Measurements from ENCODE around the gene VWA8.

Gene VWA8

DNA sequence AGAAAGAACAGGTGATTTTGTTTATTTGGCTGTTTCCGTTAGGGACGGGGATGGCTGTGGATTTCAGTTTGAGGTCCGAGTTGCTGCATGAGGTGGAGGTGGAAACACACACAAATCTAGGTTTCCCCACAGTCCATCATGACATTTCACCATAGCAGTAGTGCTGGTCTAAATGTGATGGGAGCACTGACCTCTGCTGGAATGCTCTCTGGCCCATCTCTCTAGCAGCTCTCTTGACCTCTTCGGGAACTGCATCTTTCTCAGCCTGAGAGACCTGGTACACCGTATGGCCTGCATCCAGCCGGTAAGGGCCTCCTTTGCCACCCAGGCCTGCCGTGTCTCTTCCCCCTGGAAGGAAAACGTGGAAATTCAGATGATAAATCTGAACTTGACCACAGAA lies 349.5 kb downstream of the VWA8 start:
- DNase-seq (ENCODE audit: low read depth): no peak
- no peak overlapping the region for H3K4me3 ChIP-seq (ENCODE audit: low read depth, low read length)
- TF ChIP-seq, protein P1, sequence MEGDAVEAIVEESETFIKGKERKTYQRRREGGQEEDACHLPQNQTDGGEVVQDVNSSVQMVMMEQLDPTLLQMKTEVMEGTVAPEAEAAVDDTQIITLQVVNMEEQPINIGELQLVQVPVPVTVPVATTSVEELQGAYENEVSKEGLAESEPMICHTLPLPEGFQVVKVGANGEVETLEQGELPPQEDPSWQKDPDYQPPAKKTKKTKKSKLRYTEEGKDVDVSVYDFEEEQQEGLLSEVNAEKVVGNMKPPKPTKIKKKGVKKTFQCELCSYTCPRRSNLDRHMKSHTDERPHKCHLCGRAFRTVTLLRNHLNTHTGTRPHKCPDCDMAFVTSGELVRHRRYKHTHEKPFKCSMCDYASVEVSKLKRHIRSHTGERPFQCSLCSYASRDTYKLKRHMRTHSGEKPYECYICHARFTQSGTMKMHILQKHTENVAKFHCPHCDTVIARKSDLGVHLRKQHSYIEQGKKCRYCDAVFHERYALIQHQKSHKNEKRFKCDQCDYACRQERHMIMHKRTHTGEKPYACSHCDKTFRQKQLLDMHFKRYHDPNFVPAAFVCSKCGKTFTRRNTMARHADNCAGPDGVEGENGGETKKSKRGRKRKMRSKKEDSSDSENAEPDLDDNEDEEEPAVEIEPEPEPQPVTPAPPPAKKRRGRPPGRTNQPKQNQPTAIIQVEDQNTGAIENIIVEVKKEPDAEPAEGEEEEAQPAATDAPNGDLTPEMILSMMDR (IDR thresholded peaks at IDR 0.05; ENCODE audit: low read depth, low read length): no peak
- TF ChIP-seq POLR2A (IDR thresholded peaks at IDR 0.05; ENCODE audit: extremely low read depth, insufficient read length) (no peak), MYC (IDR thresholded peaks at IDR 0.05; ENCODE audit: low read depth, low read length) (no peak)
- TF ChIP-seq, protein P2, sequence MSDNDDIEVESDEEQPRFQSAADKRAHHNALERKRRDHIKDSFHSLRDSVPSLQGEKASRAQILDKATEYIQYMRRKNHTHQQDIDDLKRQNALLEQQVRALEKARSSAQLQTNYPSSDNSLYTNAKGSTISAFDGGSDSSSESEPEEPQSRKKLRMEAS (IDR thresholded peaks at IDR 0.05; ENCODE audit: low read depth, low read length): no peak

DNA sequence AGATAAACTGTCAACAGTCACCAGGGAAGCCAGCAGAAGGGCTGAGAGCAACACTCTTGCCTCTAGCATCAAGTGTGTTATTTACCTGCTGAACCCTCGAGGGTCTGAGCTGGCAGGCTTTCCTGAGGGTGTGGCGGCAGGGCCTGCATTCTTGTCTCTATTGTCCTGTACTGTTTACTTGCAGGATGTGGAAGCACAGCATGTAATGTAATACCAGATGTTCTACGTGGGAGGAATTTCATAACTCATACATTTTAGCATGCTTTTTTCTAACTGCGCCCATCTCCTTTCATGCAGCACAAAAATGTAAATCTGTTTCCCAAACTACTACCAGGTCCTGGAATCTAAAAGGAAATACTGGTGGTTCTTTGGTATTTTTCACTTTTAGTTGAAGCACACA lies 350.5 kb downstream of the VWA8 start:
- TF ChIP-seq, protein P2 (IDR thresholded peaks at IDR 0.05; ENCODE audit: low read depth, low read length): no peak
- TF ChIP-seq POLR2A (IDR thresholded peaks at IDR 0.05; ENCODE audit: extremely low read depth, insufficient read length) (no peak), MYC (IDR thresholded peaks at IDR 0.05; ENCODE audit: low read depth, low read length) (no peak)
- TF ChIP-seq, protein P1 (IDR thresholded peaks at IDR 0.05; ENCODE audit: low read depth, low read length): no peak
- H3K4me3 ChIP-seq (ENCODE audit: low read depth, low read length): no peak overlapping the region
- no peak for DNase-seq (ENCODE audit: low read depth)

DNA sequence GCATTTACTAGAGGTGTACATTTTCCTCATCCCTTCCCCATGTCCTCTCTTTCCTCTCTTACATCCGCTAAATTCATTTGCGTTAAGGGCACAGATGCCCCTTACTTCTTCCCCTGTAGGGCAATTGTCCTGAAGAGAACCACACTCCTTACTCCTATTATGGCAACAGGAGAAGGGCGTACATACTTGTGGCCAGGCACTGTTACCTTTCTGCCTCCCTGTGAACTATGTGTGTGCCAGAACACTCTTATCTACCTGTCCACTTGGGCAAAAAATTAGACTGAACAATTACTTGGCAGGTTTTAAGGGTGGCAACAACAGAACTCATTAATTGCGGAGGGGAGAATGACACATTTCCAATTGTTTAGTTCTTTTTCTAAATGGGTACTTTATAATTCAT lies 351.1 kb downstream of the VWA8 start:
- TF ChIP-seq, protein P1 (IDR thresholded peaks at IDR 0.05; ENCODE audit: low read depth, low read length): no peak
- TF ChIP-seq POLR2A (IDR thresholded peaks at IDR 0.05; ENCODE audit: extremely low read depth, insufficient read length) (no peak), MYC (IDR thresholded peaks at IDR 0.05; ENCODE audit: low read depth, low read length) (no peak)
- TF ChIP-seq, protein P2 (IDR thresholded peaks at IDR 0.05; ENCODE audit: low read depth, low read length): no peak
- no peak for DNase-seq (ENCODE audit: low read depth)
- no peak overlapping the region for H3K4me3 ChIP-seq (ENCODE audit: low read depth, low read length)

DNA sequence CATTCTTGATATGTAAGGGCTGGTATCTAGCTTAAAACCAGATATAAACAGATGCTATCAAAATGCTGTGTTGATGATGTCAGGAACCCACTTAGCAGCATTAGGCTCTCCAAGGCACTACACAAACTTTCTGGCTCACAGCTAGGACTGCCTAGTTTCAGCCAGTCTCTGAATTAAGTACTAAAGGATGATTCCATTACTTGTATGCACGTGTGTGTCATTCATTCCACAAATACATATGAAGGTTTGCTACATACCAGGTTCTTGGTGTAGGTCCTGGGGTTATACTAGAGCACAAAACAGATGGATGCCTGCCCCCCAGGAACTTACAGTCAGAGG lies 352.1 kb downstream of the VWA8 start:
- no peak for DNase-seq (ENCODE audit: low read depth)
- H3K4me3 ChIP-seq (ENCODE audit: low read depth, low read length): no peak overlapping the region
- TF ChIP-seq, protein P2 (IDR thresholded peaks at IDR 0.05; ENCODE audit: low read depth, low read length): no peak
- no peak for TF ChIP-seq MYC (IDR thresholded peaks at IDR 0.05; ENCODE audit: low read depth, low read length)
- TF ChIP-seq, protein P1 (IDR thresholded peaks at IDR 0.05; ENCODE audit: low read depth, low read length): no peak
- TF ChIP-seq POLR2A (IDR thresholded peaks at IDR 0.05; ENCODE audit: extremely low read depth, insufficient read length): no peak

DNA sequence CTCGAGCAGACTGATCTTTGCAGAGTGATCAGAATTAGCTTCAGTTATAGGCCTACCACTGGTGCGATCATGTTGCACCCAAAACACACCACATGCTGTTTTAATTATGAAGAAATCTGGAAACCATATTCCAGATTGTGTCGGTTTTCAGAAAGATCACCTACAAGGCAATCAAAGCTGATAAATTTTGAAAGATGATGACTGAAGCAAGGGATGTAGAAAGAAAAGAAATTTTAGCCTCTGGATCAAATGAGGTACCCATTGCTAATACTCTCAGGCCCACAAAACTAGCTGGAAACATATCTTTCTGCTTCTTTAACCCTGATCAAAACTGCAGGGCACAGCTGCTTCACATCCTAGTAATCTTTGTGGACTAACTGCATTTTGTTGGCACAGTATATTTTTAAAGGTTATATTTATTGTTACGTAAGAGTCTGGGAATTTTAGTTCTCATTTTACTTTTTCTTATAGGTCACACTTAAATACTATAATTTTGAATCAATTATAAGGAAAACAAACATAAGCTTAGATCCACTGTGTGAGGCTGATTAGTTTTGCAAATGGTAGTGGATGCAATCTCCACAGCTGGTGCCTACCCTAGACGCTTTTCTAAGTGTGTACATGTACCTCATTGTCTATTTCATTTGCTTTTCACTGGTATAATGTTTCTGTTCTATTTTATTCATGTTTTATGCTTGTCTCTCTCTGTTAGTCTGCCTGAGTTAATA lies 352.6 kb downstream of the VWA8 start:
- DNase-seq (ENCODE audit: low read depth): no peak
- TF ChIP-seq, protein P2 (IDR thresholded peaks at IDR 0.05; ENCODE audit: low read depth, low read length): no peak
- TF ChIP-seq POLR2A (IDR thresholded peaks at IDR 0.05; ENCODE audit: extremely low read depth, insufficient read length) (no peak), MYC (IDR thresholded peaks at IDR 0.05; ENCODE audit: low read depth, low read length) (no peak)
- TF ChIP-seq, protein P1 (IDR thresholded peaks at IDR 0.05; ENCODE audit: low read depth, low read length): no peak
- H3K4me3 ChIP-seq (ENCODE audit: low read depth, low read length): no peak overlapping the region

All from NB4 (cell line).